GM19324 (cell line): ENCODE results near the gene ADISSP.

ENCODE experiments used
- ATAC-seq: cut with Tn5 transposase; IDR thresholded peaks from one replicate; pipeline ENCODE4 v1.9.1; 2021; ENCODE audit warnings: mild to moderate bottlenecking, moderate library complexity; ENCODE audit not compliant: unreplicated experiment, low FRiP score

ADISSP gene

DNA sequence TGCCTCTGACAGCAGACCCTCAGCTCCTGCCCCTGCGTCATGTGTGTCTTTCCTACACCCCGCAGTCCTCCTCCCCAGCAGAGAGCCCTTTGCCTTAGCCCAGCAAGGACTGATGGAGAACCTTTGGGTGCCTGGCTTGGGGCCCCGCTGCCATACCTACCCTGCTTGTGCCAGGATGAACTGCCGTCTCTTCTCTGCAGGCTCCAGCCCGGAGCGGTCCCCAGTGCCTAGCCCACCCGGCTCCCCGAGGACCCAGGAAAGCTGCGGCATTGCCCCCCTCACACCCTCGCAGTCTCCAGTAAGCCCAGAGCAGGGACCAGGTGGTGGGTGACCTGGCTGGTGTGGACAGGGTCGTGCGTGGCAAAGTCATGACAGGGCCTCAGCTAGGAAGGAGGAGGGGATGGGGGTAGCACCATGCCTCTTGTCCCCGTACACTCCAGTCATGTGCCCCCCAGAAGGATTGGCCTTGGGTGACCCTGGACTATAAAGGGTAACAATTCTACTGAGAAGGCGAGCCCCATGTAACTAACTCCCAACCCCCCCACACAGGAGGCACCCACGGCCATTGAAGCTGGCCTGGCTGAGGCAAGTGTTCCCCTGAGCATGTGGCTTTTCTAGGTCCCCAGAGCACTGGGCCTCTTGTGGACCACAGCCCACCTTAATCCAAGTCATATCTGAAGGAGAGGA is 26.8 kb downstream of the ADISSP start:
- ATAC-seq = no peak

DNA sequence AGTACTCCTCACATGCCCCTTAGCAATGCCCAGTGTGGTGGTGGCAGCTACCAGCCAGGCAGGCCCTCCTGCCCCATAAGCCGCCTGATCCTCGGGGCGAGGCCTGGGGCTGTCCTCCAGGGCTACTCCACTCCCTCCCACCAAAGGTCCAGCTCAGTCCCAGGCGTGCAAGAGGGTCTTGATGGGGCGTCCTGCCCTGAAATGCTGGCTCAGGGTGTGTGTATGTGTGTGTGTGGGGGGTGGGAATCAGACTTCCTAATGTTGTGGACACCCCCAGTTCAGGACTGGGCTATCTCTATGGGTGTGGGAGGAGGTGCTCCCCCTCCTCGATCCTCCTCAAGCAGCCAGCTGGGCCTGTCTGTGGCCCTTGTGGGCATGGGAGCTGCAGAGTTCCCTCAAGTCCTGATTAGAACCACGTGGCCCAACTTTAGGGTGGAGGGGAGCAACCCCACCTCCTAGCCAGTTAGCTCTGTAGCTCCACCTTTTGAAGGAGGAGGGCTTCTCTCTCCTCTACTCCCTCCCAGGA is 27.6 kb downstream of the ADISSP start:
- ATAC-seq = no peak

DNA sequence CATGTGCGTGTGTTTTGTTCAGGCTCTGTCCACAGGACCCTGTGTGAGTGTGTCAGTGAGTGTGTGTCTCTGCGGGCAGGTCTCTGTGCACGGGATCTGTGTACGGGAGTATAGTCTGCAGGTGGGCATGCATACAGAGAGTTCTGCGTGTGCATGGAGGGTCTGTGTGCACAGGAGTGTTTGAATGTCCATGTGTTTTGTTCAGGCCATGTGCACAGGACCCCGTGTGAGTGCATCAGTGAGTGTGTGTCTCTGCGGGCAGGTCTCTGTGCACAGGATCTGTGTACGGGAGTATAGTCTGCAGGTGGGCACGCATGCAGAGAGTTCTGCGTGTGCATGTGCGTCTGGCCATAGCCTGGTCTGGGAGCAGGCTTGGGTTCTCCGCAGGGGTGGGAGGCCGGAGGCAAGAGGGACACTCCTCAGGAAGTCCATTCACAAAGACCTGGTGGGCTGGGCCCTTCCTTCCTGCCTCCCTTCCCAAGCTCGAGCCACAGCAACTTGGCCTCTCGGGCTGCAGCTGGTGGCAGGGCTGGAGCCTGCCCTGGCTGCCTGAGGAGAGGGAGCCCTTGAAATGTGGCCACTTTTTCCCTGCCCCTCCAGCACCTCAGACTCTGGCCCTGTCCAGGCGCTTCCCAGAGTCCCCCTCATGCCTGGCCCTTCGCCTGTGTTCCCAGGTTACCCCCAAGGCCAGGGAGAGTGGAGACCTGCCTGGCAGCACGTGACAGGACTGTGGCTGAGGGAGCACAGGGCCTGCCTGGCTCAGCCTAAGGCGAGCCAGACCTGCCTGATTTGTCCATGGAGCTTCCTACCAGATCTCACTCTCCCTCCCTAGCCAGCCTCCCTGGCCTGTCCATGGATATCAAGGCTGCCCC is 28.3 kb downstream of the ADISSP start:
- ATAC-seq = no peak

DNA sequence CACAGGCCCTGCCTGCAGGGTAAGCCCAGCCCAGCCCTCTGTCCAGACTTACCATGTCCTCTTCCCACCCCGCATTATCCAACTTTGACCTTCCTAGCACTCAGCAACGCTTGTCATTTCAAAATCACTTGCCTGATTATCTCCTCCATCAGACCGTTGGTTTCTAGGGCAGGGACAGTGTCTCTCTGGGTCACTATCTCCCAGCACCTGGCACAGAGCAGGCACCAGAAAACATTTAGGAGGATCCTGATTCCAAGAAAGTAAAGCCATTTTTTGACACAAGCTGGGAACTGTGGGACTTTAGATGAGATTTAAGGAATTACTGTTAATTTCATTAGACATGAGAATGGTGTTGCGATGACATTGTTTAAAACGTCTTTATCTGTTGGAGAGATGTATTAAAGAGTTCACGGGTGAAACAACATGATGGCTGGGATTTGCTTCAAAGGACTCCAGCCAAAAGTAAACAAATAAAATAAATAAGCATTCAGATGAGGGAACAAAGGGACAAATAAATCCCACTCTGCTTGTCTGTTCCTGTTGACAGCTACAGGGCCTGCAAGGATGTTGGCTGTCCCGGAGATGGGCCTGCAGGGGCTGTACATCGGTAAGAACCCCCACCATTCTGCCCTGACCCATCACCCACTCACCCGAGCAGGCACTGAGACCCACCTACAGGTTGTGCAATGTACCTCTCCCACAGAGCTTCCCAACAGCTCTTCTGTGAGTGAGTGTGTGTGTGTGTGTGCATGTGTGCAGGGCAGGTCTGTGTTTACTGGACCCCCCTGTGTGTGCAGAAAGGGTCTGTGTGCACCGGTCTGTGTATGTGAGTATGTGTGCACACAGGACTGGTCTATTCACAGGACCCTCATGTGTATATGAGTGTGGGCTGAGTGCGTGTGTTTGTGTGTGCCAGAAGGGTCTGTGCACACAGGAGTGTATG is 29.2 kb downstream of the ADISSP start:
- ATAC-seq = no peak

DNA sequence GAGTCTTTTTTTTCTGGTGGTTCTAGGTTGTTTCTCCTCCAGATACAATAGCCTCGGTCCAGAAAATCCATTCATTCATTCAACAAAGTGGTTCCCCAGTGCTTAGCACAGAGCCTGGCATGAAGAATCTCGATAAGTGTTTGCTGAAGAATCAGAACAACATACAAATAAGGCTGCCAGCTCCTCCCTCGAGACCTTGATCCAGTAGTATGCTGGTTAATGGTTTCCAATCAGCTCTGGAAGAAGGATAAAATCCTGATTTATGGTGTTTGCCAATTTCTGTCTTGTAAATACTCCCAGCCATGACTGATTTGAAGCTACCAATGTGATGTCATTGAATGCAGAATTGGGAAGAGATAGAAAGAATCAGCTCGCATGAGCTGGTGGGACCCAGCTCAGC is 31.8 kb downstream of the ADISSP start:
- no peak for ATAC-seq

DNA sequence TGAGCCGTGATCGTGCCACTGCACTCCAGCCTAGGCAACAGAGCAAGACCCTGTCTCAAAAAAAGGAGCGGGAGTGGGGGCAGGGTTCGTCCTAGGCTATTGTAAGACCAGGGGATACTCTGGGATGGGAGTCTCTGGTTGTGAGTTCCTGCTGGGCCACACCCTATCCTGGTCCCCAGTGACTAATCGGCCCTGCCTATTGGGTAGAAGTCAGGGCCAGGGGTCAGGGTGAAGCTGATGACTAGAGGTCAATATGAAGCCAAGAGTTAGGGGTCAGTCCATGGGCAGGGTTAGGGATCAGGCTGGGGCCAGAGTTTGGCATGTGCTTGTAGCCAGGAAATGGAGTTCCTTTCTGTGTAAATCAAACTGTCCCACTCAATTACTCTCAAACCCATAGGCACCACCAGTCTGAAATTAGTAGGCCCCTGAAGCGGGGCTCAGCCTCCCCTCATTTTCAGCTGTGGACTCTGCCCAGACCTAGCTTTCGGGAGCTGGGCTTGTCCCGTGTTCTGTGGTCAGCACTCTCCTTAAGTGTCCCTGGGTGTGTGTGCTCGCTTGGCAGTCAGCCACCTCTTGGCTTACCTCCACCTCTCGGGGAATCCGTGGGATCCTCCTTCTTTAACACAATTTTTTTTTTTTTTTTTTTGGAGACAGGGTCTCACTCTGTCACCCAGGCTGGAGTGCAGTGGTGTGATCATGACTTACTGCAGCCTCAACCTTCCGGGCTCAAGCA is 33.3 kb downstream of the ADISSP start:
- ATAC-seq = no peak

DNA sequence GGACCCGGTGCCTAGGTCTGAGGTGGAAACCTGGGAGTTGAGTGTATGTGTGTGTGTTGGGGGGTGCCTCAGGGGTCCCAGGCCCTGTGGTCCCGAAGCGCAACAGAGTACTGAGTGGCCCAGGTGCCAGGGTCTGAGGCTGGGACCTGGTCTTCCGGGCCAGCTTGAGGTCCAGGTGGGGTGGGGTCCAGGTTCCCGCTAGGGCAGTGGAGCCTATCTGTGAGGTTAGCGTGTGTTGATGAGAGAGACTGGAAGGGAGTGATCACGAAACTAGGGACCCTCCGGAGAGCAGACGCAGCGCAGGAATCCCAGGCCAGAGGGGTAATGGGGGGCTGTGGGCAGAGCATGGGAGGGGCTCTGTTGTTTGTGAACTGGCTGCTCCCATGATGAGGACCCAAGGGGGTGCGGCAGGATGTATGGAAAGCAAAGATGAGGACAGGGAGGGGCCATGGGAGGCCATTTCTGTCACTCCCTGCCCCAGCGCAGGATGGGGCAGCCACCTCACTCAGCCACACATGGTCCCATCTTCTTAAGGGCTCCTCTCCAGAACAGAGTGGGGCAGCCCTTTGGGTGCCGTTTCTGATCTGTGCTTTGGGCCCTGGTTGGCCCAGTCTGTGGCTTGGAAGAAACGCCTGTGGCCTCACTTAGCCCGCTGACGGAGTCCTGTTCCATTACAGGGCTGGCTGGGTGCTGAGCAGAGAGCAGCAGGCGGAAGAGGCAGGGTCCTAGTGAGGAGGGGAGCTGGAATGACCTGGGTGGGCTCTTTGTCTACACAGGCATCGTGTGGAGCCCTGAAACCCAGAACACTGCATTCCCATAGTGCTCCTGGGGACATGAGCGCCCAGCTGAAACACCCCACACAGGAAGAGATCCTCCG is 34.2 kb downstream of the ADISSP start:
- ATAC-seq = no peak

DNA sequence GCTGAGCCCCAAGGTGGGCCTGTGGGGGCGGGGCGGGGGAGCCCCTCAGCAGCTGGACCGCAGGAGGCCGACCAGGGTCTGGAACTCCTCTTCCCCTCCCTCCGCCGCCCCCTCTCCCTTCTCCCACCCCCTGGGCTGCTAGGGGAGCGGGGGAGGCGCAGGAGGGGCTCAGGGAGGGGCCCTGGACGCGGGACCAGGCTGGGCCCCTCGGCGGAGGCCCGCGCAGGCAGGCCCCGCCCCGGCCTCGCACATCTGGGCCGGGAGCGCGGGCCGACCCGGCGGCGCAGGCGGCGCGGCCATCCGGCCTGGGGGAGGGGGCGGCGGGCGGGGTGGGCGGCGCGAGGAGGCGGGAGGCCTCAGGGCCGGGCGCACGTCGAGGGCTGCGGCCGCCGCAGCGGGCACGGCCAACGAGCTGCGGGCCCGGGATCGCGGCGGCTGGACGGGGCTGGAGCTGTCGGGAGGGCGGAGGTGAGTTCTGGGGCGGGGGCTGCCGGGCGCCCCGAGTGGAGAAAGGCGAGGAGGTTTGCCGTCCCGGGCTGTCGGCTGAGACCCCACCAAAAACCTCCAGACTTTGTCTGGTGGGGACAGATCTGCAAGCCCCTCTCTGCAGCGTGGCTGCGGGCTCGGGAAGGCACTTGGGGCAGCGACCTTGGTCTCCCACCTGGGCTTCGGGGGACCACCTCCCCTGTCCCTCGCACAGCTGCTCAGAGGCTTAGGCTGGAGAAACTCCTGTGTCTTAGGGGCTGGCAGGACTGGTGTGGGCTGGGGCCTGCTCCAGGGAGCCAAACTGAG is 35.0 kb downstream of the ADISSP start, which contains the start of gene HSPA12B:
TSS of gene HSPA12B (plus strand) at position 359 of the 792 bp plus-strand sequence. CDS start 5,990 bp downstream, outside the sequence.
- no peak for ATAC-seq

DNA sequence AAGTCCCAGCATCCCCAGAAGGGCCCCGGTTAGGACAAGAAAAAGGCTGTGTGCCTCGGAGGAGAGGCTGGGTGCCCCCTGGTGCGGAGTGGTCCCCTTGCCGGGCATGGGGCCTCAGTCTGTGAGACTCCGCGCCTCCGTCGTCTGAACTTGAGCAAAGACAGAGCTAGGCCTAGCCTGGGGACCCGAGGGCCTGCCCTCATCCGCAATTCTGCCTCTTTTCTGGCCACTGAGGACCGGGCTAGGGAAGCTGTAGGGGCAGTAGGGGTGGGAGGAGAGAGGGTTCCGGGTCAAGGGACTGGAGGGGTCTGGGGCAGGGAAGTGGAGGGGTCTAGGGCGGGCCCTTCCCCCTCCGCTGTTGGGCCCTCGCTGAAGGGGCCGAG is 35.6 kb downstream of the ADISSP start:
- no peak for ATAC-seq

DNA sequence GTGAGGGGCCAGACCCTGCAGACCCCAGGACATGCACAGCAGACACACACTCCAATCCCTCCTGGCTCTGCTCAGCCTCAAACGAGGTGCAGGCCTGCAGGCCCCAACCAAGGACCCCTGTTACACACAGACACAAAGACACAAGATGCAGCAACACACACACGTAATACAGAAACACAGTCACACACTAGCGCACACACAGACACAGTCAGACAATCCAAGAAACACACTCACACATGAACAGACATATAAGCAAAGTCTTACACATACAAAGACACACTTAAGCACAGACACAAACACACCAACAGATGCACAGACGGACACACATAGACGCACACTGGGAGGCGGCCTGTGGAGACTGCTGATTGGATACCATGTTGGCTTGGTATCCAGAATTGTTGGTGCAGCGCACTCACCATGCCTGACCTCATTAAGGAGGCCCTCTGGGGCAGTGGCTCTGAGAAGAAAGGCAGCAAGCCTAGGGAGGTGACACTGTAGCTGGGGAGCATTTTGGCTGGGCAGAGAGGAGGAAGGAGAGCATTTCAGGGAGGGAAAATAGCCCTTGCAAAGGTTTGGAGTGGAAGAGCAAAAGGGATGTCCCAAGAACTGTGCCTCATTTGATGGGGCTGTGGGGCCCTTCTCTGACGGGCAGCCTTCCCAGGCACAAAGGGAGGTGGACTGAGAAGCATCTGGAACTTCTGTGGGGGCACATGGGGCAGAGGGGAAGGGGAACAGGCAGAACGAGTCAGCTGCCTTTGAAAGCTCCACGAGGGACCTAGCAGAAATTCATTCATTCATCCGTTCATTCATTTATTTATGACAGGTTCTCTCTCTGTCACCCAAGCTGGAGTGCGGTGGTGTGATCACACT is 36.5 kb downstream of the ADISSP start:
- no peak for ATAC-seq

DNA sequence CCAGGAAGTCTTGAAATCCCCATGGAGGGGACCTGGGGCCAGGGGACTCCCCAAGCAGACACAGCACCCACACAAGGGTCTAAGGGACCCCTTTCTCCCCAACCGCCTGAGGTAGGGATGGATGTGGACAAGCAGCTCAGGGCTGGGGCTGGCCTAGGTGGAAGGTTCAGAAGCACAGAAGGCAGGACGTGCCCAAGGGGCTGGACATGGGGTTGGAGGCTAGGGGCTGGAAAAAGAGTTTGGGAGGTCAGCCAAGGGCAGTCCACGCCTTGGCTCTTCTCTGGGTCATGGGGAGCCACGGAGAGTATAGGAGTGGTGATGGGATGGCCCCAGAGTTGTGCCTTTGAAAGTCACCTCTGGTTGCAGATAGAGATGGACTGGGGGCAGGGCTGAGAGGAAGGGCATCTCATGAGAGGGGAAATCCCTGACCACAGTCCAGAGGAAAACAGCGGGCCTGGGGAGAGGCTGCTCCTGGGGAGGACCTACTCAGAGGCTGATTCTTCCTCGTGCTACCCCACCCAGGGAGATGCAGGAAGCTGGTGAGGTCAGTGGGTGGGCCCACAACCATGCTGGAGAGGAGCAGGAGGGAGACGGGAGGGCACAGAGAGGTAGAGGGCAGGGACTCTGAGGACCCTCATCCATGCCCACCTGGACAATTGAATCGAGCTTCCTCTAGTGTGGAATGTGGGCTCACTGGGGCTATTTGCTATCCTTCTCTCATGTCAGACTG is 37.6 kb downstream of the ADISSP start:
- no peak for ATAC-seq

DNA sequence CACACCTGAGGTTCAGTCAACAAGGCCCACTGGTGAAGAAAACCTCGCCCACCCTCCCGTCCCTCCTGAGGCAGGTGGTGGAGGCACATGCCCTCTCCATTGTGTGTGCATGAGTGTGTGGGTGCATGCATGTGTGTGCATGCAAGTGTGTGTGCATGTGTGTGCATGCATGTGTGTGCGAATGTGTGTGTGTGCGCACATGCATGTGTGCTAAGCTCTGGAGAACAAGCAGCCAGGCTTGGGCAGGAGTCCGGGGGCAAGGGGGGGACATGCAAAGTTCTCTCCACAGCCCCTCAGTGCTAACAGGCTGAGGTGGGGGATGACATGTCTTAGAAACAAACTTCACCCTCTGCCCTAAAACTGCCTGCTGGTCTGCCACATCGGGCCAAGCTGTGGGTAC is 38.2 kb downstream of the ADISSP start:
- no peak for ATAC-seq

DNA sequence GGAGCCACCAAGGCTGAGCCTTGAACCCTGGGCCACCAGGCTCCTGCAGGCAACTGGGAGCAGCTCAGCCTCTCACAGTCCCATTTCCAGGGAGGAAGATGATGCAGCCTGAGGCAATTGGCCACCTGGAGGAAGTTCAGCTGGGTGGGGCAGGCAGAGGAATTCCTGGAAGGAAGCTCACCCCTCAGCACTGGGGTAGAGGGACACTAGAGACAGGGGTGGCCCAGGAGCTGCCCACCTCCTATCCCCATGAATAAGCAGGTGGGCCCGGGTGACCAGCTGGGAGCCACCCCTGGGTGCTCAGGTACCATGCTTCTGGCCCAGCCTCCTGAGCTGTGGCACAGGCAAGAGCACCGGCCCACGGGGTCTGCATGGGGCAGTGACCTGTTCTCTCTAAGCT is 38.7 kb downstream of the ADISSP start:
- no peak for ATAC-seq

DNA sequence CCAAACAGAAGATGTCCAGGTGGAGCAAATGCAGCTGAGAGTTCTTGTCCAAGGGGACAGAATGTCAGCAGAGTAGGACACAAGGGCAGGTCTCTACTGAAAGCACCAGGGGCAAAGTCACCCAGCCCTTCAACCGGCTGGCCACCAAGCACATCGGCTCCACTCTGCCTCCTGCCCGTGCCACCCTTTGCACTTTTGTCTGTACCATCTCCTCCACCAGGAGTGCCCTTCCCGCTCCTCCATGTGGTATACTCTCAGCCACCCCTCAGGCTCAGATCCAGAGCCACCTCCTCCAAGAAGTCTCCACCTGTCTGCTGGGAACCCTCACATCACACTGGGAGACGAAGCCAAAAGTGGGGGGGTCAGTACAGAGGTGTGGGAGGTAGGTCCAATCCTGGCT is 39.2 kb downstream of the ADISSP start:
- ATAC-seq = no peak

DNA sequence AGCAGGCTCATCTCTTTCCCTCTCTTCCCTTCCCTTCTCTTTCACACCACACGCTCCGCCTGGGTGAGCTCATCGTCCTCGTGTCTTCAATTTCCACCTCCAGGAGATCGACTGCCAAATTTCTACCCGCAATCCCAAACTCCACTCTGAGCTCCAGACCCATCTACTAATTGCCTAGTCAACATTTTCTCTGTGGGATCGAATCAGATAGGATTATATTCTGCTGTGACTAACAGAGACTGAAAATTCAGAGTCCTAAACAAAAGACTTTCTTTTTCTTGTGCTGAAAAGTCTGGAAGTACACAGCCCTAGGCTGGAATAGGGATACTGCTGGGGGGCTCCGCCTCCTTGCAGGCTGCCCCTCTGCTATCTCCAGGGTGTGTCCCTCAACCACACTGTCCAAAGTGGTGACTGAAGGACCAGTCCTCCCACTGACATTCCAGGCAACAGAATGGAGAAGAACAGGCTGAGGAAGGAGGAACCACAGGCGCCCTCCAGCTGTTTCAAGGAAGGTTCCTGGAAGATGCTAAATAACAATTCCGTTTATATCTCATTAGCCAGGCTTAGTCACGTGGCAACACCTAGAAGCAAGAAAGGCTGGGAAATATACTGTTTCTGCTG is 40.0 kb downstream of the ADISSP start:
- ATAC-seq = no peak

DNA sequence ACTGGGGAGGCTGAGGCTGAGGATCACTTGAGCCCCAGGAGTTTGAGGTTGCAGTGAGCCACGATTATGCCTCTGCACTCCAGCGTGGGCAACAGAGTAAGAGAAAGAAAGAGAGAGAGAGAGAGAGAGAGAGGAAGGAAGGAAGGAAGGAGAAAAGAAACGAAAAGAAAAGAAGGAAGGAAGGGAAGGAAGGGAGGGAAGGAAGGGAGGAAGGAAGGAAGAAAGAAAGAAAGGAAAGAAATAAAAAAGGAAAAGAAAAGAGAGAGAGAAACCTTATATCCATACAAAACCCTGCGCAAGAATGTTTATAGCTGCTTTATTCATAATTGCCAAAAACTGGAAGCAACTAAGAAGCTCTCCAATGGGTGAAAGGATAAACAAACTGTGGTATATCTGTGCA is 43.2 kb downstream of the ADISSP start:
- no peak for ATAC-seq
